Measurements from ENCODE around the gene COX15.
A peak's percentile ranks its signal among the peaks of the same experiment; 100 is the strongest.

DNA sequence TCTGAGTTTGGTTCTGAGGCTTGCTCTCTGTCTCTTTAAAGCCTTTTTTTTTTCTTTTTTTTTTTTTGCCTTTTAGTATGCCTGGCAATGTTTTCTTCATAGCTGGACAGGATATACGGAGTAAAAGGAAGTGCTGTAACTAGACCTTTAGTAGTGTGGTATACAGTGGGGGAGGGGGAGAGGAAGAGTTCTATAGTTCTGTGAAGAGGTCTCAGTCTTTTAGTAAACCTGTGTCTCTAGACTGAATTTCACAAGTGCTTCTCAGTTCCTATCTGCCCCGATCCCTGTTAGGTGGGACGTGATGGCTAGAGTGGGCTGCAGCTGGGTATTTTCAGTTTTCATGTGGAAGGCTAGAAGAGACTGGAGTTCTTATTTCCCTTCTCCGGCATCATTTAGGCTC is 47.4 kb upstream of the COX15 start:
- TF ChIP-seq RAD21 (IDR thresholded peaks at IDR 0.05; ENCODE audit: low read length) (no peak), RCOR1 (IDR thresholded peaks at IDR 0.05; ENCODE audit: insufficient replicate concordance, low read length) (no peak), POLR2A (IDR thresholded peaks at IDR 0.05; ENCODE audit: low read depth, low read length) (0 out of 2 replicates have a peak, but pooled peaks have one; percentile 19), RFX5 (IDR thresholded peaks at IDR 0.05; ENCODE audit: low read depth, low read length) (no peak), BHLHE40 (IDR thresholded peaks at IDR 0.05; ENCODE audit: low read depth, low read length) (no peak), FOS (IDR thresholded peaks at IDR 0.05; ENCODE audit: low read depth, low read length) (no peak), MAFK (IDR thresholded peaks at IDR 0.05; ENCODE audit: low read depth, low read length) (no peak), CHD1 (IDR thresholded peaks at IDR 0.05; ENCODE audit: low read depth, low read length) (no peak), NFE2L2 (IDR thresholded peaks at IDR 0.05; ENCODE audit: low read depth, low read length) (no peak), CEBPB (IDR thresholded peaks at IDR 0.05; ENCODE audit: low read depth, low read length) (no peak), MXI1 (IDR thresholded peaks at IDR 0.05; ENCODE audit: borderline replicate concordance, low read depth, low read length) (no peak), MAZ (IDR thresholded peaks at IDR 0.05; ENCODE audit: borderline replicate concordance, low read depth, low read length) (no peak)
- TF ChIP-seq, protein P1, sequence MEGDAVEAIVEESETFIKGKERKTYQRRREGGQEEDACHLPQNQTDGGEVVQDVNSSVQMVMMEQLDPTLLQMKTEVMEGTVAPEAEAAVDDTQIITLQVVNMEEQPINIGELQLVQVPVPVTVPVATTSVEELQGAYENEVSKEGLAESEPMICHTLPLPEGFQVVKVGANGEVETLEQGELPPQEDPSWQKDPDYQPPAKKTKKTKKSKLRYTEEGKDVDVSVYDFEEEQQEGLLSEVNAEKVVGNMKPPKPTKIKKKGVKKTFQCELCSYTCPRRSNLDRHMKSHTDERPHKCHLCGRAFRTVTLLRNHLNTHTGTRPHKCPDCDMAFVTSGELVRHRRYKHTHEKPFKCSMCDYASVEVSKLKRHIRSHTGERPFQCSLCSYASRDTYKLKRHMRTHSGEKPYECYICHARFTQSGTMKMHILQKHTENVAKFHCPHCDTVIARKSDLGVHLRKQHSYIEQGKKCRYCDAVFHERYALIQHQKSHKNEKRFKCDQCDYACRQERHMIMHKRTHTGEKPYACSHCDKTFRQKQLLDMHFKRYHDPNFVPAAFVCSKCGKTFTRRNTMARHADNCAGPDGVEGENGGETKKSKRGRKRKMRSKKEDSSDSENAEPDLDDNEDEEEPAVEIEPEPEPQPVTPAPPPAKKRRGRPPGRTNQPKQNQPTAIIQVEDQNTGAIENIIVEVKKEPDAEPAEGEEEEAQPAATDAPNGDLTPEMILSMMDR (conservative IDR thresholded peaks at IDR 0.05; ENCODE audit: low read depth, low read length), result no peak
- TF ChIP-seq, protein P2, sequence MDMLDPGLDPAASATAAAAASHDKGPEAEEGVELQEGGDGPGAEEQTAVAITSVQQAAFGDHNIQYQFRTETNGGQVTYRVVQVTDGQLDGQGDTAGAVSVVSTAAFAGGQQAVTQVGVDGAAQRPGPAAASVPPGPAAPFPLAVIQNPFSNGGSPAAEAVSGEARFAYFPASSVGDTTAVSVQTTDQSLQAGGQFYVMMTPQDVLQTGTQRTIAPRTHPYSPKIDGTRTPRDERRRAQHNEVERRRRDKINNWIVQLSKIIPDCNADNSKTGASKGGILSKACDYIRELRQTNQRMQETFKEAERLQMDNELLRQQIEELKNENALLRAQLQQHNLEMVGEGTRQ (IDR thresholded peaks at IDR 0.05; ENCODE audit: low read depth, low read length), result no peak
